HPDE6-E6E7 (cell line): Measurements from ENCODE around the gene OTOP3.
A peak's percentile ranks its signal among the peaks of the same experiment; 100 is the strongest.

Experiments
- DNase-seq: peaks from one replicate; pipeline ENCODE4 v3.0.0; 2011; ENCODE audit warnings: missing footprints; ENCODE audit errors: extremely low spot score

OTOP3 gene

GRCh38 chr17:74986206-74986576 lies 50.5 kb downstream of the OTOP3 start:
- DNase-seq: no peak

GRCh38 chr17:74987418-74987908 lies 51.8 kb downstream of the OTOP3 start, which contains the start of gene CDR2L:
Gene CDR2L, plus strand, starts transcription at chr17:74987632. Its CDS starts 412 bp downstream, at chr17:74988044.
- DNase-seq: peak; percentile 93

- no peak for DNase-seq
Observed at GRCh38 chr17:74987909-74988711, 52.4 kb downstream of the OTOP3 start.

GRCh38 chr17:74990581-74991105 lies 54.9 kb downstream of the OTOP3 start:
- no peak for DNase-seq

- DNase-seq: no peak
Observed at GRCh38 chr17:74992223-74992622, 56.5 kb downstream of the OTOP3 start.

GRCh38 chr17:74994440-74994839 lies 58.7 kb downstream of the OTOP3 start:
- no peak for DNase-seq

- no peak for DNase-seq
Observed at GRCh38 chr17:74995847-74996246, 60.1 kb downstream of the OTOP3 start.

- DNase-seq: no peak
Observed at GRCh38 chr17:74998783-74999182, 63.1 kb downstream of the OTOP3 start.

GRCh38 chr17:74999523-74999922 lies 63.8 kb downstream of the OTOP3 start:
- DNase-seq: no peak
